Panc1 (cell line): ENCODE measurements around the gene PTGDR2. TPM values are rescaled to one million over a fixed set of nuclear protein-coding genes. Genes with fewer than 3 reads are reported as not detected.

Experiments used
- ATAC-seq: fragments of 200-7000 bp; cut with Tn5 transposase; 2 replicates; pipeline ENCODE4 v1.9.1; 2020; ENCODE audit warnings: mild to moderate bottlenecking, moderate library complexity
- BruUV-seq: library from RNA; stranded (reverse); fragments of 400-500 nt; replicated peaks from 2 replicates; lab custom pipeline; 2021; lab: Mats Ljungman, UMichigan
- CTCF ChIA-PET: fragments of 300-600 bp; sonication (Branson Sonifier 250); formaldehyde crosslinking; loops from one replicate; lab custom pipeline; 2022; ENCODE audit warnings: antibody characterized with exemption; lab: Charles Lee
- POLR2A ChIA-PET: fragments of 300-600 bp; sonication (Branson Sonifier 250); formaldehyde crosslinking; loops from one replicate; lab custom pipeline; 2022; ENCODE audit warnings: antibody characterized with exemption; lab: Charles Lee
- DNase-seq: peaks from one replicate; pipeline ENCODE4 v3.0.0-alpha.2; 2010; ENCODE audit warnings: low read depth, low spot score
- H3K27ac ChIP-seq: 2 replicates; pipeline ENCODE4 v1.5.1; 2011; ENCODE audit warnings: mild to moderate bottlenecking, low read length, inconsistent platforms
- H3K27me3 ChIP-seq: fragments of 200-500 bp; sonication (Bioruptor generic); 2 replicates; pipeline ENCODE4 v1.6.0; 2014; ENCODE audit warnings: low read length, inconsistent platforms; ENCODE audit not compliant: control insufficient read depth, insufficient read depth
- H3K36me3 ChIP-seq: fragments of 200-500 bp; sonication (Bioruptor generic); 2 replicates; pipeline ENCODE4 v1.5.1; 2014; ENCODE audit warnings: inconsistent platforms, mild to moderate bottlenecking, low read length, moderate library complexity; ENCODE audit not compliant: control insufficient read depth, insufficient read depth
- H3K4me1 ChIP-seq: 2 replicates; pipeline ENCODE4 v1.5.1; 2011; ENCODE audit warnings: inconsistent platforms, mild to moderate bottlenecking, low read length, moderate library complexity; ENCODE audit not compliant: control insufficient read depth, insufficient read depth
- H3K4me3 ChIP-seq, 2 experiments: 2 replicates each; pipeline ENCODE4 v1.5.1; 2011 to 2012; ENCODE audit warnings: low read depth in 2 of 2, low read length in 2 of 2, mild to moderate bottlenecking in 2 of 2, inconsistent platforms in 1 of 2, moderate library complexity in 1 of 2
- H3K9me3 ChIP-seq: fragments of 200-500 bp; sonication (Bioruptor generic); 2 replicates; pipeline ENCODE4 v1.5.1; 2014; ENCODE audit warnings: low read depth, mild to moderate bottlenecking, inconsistent platforms, low read length, moderate library complexity; ENCODE audit not compliant: control insufficient read depth, insufficient read depth
- POLR2AphosphoS5 ChIP-seq: IDR thresholded peaks from 2 replicates; pipeline ENCODE4 v1.6.1; 2012; ENCODE audit warnings: mild to moderate bottlenecking, low read depth, low read length, moderate library complexity
- REST ChIP-seq, 2 experiments: IDR thresholded peaks; 2 replicates each; pipeline ENCODE4 v1.6.1; 2011 to 2012; ENCODE audit warnings: low read depth in 2 of 2, control low read depth in 1 of 2, low read length in 1 of 2, mild to moderate bottlenecking in 1 of 2, moderate library complexity in 1 of 2; ENCODE audit not compliant: insufficient read depth in 1 of 2
- SIN3A ChIP-seq: IDR thresholded peaks from 2 replicates; pipeline ENCODE4 v1.6.1; 2012; ENCODE audit warnings: low read depth, mild to moderate bottlenecking, low read length, moderate library complexity, borderline replicate concordance; ENCODE audit not compliant: insufficient read depth
- TCF7L2 ChIP-seq: IDR thresholded peaks from 2 replicates; pipeline ENCODE4 v1.6.1; 2011; ENCODE audit warnings: mild to moderate bottlenecking, low read depth, low read length, inconsistent platforms
- in situ Hi-C: cut with HindIII; loops from 2 replicates; pipeline ENCODE4 v1.10.0; 2016; ENCODE audit warnings: low sequenced_read_pairs, low pct_unique_long_range_greater_than_20kb
- intact Hi-C: fragments of 100-400 bp; cut with micrococcal nuclease; formaldehyde crosslinking; loops from one replicate; pipeline ENCODE4 v1.10.0; 2022; ENCODE audit not compliant: unreplicated experiment
- total RNA-seq: library from RNA; stranded (reverse); gene quantifications from one replicate; pipeline ENCODE4 v1.2.1, GENCODE V29; 2021; ENCODE audit not compliant: unreplicated experiment
- TF ChIP-seq, protein P1 (sequence below): fragments of 450-650 bp; IDR thresholded peaks from 2 replicates; pipeline ENCODE4 v1.5.1; 2017; ENCODE audit warnings: mild to moderate bottlenecking

PTGDR2 gene
- total RNA-seq, 1 experiment from 2014 or later, result not detected

DNA sequence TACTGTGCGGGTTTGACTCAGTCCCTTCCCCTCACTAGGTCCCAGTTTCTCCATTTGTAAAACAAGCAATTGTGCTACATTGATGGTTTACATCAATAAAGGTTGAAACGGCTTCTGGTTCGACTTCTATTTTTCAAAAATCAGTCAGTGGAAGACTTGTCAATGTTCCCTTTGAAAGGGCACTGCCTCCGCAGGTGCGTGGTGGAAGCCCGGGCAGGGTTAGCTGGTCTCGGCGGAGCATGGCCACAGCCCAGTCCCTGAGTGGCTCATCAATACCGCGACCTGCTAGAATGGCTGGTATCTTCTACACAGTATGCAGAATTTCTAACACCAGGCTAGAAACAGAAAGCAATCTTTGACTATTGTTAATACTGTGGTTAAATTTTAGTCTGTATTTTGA lies 54.6 kb downstream of the PTGDR2 start:
- peaks cover 7% of the 10 kb centered on the region; the same call in 1 of the 2 replicates for H3K27me3 ChIP-seq
- ATAC-seq, result no peak
- no peaks in the 10 kb centered on the region for H3K36me3 ChIP-seq
- intact Hi-C loops, result no loop called here
- CTCF ChIA-PET, result no interaction called here
- no peak for TF ChIP-seq REST (IDR thresholded peaks at IDR 0.05; ENCODE audit: insufficient read depth in 1 of 2, low read depth in 2 of 2, low read length in 1 of 2)
- no peak for TF ChIP-seq POLR2AphosphoS5
- no peak for TF ChIP-seq TCF7L2
- TF ChIP-seq, protein P1, sequence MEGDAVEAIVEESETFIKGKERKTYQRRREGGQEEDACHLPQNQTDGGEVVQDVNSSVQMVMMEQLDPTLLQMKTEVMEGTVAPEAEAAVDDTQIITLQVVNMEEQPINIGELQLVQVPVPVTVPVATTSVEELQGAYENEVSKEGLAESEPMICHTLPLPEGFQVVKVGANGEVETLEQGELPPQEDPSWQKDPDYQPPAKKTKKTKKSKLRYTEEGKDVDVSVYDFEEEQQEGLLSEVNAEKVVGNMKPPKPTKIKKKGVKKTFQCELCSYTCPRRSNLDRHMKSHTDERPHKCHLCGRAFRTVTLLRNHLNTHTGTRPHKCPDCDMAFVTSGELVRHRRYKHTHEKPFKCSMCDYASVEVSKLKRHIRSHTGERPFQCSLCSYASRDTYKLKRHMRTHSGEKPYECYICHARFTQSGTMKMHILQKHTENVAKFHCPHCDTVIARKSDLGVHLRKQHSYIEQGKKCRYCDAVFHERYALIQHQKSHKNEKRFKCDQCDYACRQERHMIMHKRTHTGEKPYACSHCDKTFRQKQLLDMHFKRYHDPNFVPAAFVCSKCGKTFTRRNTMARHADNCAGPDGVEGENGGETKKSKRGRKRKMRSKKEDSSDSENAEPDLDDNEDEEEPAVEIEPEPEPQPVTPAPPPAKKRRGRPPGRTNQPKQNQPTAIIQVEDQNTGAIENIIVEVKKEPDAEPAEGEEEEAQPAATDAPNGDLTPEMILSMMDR, result no peak
- no peak for TF ChIP-seq SIN3A
- no peaks in the 10 kb centered on the region for H3K4me1 ChIP-seq
- no peak for DNase-seq
- BruUV-seq, result no TSS peak
- in situ Hi-C loops, result no loop called here
- H3K4me3 ChIP-seq, result no peak overlapping the region
- H3K27ac ChIP-seq, result no peak overlapping the region
- no peaks in the 10 kb centered on the region for H3K9me3 ChIP-seq
- POLR2A ChIA-PET, result interaction anchor here (0.6 kb wide), 1 partner anchor 31 kb away, joined by 4 read pairs; no protein-coding TSS in a partner anchor

Other genes starting within 250 kb of the PTGDR2 start
- gene MS4A8, start 156.3 kb downstream of the PTGDR2 start, total RNA-seq, result not detected
- gene MS4A18, start 131.2 kb downstream of the PTGDR2 start, total RNA-seq, result not detected
- not detected for gene MS4A15, start 99.1 kb downstream of the PTGDR2 start, total RNA-seq
- not detected for gene MS4A10, start 70.6 kb downstream of the PTGDR2 start, total RNA-seq
- gene CCDC86, start 13.8 kb downstream of the PTGDR2 start, total RNA-seq, result 70.2 TPM
- gene ZP1, start 11.6 kb upstream of the PTGDR2 start, total RNA-seq, result not detected
- 149 TPM for gene PRPF19, start 50.6 kb upstream of the PTGDR2 start, total RNA-seq
- gene TMEM109, start 58.2 kb upstream of the PTGDR2 start, total RNA-seq, result 91.8 TPM
- gene TMEM132A, start 68.5 kb upstream of the PTGDR2 start, total RNA-seq, result 154 TPM
- gene SLC15A3, start 96.2 kb upstream of the PTGDR2 start, total RNA-seq, result 8.7 TPM
- 1.1 TPM for gene CD6, start 115.7 kb upstream of the PTGDR2 start, total RNA-seq
- 0.28 TPM for gene CD5, start 246.5 kb upstream of the PTGDR2 start, total RNA-seq